Measurements from ENCODE around the gene SKA3.

GRCh38 chr13:21208652-21209154 lies 32.4 kb upstream of the SKA3 start:
- no peak for TF ChIP-seq CTCF (conservative IDR thresholded peaks at IDR 0.05)
- TF ChIP-seq EZH2 (IDR thresholded peaks at IDR 0.05; ENCODE audit: low read depth) = no peak
